ENCODE measurements around the gene NRXN3.

NRXN3 gene

GRCh38 chr14:78848234-78848820 is 678.2 kb downstream of the NRXN3 start:
- no peak for DNase-seq

DNA sequence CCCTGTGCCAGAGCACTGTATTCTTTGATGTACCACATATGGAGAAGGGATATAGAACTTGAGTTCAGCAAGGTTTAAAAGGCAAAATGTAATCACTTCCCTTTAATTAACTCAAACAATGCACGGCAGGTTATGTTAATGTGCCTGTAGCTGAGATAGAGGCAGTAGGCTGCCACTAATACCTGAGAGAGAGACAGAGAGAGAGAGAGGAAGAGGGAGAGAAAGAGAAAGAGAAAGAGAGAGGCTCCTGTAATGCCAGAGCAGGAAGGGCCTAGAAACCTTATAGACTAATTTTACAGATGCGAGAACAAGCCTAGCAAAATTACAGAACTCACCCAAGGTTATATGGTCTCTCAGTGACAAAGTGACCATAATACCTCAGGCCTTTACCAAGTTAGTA is 679.8 kb downstream of the NRXN3 start:
- DNase-seq, result no peak

DNA sequence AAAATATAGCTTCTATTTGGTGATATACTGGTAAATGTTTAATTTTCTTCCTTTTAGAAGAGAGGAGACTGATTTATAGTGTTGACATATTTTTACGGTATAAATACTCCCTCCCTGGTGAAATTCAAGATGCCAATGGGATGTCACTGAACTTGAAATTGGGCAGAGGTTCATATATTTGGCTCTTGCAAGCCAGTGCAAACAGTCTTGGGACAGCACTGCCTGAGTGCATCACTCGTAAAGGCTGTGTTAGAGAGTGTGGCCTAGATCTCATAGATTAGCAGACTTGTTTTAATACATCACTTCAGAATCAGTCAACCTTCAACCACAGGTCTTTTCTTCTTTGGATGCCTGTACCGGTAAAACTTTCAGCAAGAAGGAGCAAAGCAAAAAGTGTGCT is 681.0 kb downstream of the NRXN3 start:
- no peak for DNase-seq

GRCh38 chr14:78852040-78852439 is 681.9 kb downstream of the NRXN3 start:
- no peak for DNase-seq

- DNase-seq, result no peak
These were observed 687.8 kb downstream of the NRXN3 start for GRCh38 chr14:78857974-78858373.

- DNase-seq, result no peak
These were observed 693.0 kb downstream of the NRXN3 start for GRCh38 chr14:78863143-78863542.

GRCh38 chr14:78872837-78873236 is 702.7 kb downstream of the NRXN3 start:
- DNase-seq, result no peak

DNA sequence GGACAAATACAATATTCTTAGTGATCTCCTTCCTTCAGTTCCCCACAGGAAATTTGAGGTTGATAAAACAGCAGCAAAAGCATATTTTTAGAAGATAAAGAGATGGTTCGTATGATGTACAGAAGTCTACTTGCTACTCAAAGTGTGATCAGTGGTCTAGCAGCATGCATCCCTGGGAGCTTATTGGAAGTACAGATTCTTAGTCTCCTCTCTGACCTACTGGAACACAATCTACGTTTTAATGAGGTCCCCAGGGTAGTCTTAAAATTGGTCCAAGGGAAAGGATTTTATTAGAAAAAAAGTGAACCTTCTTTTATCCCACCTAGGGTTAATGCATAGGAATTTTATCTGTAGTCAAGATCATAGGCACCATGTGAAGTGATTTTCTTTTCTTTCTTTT is 703.4 kb downstream of the NRXN3 start:
- DNase-seq, result no peak

- DNase-seq, result no peak
These were observed 704.9 kb downstream of the NRXN3 start for GRCh38 chr14:78875049-78875448.

DNA sequence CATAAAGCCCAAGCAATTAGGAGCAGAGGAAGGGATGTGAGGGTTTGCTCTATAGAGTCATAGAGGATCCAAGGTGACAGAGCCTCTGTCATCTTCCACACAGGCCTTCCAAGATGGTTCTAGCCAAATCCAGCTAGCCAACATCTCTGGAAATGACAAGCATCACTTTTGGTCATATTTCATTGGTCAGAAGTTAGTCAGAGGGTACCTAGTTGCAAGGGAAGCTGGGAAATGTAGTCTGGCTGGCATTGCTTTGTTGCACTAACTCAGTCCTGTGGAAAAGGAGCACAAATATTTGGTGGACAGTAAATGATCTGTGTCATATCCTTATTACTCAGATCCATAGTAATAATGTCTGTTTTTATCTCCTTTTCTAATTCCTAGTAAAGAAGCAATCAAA is 715.7 kb downstream of the NRXN3 start:
- DNase-seq, result no peak

GRCh38 chr14:78897443-78897842 is 727.3 kb downstream of the NRXN3 start:
- DNase-seq, result no peak

DNA sequence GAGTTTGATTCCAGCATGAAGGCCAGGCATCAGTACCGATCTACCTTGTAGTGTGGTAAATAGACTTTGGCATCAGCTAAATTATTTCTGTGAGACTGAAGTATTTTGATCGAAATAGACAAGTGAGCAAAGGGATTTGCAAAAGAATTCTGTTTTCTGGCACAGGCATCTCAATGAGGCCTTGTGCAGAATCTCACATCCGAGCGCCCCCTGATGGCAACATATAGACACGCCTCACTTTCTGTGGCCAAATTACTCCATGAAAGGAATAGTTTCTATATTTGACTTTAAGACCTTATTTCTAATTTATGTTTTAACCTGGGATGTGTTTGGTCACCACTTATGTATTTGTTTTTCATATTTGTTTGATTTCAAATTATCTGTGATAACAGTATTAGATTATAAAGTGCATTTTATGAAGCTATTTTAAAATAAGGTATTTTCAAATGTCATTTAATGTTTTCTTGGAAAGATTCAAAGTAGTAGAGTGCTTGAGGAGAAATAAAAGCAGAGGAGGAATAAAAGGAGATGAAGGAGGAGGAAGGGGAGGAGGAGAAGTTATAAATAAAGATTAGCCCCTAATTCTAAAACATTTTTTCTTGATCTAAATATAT is 731.9 kb downstream of the NRXN3 start:
- DNase-seq, result no peak

- no peak for DNase-seq
These were observed 733.9 kb downstream of the NRXN3 start for GRCh38 chr14:78904094-78904493.

DNA sequence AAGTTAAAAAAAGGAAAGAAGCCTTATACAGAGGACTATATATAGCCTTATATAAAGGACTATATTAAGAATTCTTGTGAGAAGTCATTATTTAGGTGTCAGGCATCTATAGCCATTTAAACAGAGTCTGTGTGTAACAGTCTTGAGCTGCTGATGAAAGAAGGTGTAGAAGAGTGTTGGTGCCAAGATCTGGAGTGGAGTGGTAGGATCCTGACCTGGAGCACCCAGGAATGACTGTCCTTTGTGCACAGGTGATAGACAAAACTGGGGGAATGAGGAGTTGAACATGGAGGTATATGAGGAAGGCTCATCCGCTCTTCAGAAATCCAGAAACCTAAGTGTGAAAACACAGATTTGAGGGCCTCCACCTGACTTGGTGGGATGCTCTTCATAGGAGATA is 747.3 kb downstream of the NRXN3 start:
- no peak for DNase-seq

DNA sequence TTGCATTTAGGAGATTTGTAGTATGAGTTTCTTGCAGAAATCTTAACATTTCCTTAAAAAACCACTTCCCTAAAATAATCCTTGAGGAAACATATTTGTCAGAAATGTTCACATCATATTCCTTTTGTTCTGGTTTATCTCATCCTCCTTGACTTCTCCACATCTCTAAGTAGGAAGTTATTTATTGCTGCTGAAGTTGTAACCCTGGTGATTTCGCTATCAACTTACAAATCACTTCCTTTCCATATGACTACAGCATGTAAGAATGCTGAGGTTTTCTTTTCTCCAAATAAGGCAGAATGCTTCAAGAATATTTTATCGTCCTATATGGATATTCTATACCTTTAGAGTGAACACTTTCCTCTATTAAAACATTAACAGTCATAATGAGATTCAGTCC is 751.7 kb downstream of the NRXN3 start:
- no peak for DNase-seq

GRCh38 chr14:78927261-78927660 is 757.1 kb downstream of the NRXN3 start:
- DNase-seq, result no peak

DNA sequence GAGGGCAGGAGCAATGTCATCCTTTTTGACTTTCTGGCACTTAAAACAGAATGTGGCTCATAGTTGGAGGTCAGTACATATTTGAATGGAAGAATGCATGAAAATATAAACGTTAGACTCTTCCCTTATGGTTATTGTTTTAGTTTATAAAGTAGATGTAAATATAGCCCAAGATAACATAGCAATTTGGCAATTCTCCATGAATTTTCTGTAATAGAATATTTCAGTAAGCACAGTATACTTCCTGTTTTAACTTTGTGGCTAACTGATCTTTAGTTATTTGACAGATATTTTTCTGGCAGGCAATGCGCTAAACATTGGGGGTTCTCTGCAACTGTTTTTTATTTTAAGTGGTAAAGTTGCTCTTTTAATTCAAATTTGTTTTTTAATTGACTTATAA is 763.0 kb downstream of the NRXN3 start:
- DNase-seq, result no peak

DNA sequence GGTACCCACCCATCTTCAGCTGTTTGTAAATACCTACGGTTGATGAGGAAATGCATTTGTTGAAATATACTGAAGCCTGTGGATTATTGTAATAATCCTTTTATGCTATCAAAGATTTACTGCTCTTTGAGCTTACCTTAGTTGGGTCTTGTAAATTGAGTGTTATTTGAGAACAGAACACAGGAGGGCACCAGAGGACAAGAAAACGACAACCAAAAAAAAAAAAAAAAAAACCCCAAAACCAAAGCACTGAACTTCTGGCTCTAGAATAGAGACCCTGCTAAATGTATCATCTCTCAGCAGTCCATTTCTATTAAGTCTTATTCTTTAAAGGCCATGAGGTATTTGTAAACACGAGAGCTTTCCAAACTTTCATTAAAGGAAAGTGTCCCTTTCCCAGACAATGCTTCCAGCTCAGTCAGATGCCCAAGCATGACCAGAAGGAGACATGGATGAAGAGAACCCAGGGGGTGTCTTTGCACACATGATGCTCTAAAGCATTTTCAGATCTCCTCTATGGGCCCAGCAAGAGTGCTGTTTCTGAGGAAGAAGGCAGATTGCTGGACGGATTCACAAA is 763.9 kb downstream of the NRXN3 start:
- no peak for DNase-seq

GRCh38 chr14:78946949-78947348 is 776.8 kb downstream of the NRXN3 start:
- no peak for DNase-seq

GRCh38 chr14:78947681-78948080 is 777.5 kb downstream of the NRXN3 start:
- no peak for DNase-seq

DNA sequence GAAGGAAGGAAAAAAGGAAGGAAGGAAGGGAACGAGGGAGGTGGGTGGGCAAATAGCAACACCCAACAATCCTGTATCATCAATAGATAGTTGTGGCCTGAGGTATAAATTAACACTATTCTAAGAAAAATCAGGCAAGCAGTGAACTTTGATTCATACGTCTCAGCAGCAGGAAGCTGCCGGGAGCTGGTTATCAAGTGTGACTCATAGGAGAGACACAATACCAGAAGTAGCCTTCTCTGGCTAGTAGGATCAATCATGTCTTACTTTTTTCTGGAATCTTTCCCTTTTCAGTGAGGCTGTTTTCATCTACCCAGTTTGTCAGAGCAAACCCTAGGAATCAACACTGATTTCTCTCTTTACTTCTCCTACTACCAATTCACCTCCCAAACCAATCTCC is 780.5 kb downstream of the NRXN3 start:
- no peak for DNase-seq

DNA sequence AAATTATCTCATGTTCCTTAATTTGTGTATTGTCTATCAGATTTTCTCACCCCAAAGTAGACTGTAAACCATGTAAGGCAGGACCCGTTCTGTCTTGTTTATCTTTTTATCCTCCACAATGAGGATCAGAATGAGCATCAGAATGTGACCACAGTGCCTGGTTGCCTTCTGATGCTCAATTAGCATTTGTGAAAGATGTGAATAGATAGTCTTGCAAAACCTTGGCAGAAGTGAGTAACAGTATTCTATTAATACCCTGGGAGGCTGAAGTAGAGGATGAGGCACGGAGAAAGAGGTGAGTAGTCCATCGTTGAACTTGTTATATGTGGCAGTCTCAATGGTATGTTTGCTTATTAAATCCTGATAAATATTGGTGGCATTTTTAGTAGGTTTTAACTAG is 781.4 kb downstream of the NRXN3 start:
- no peak for DNase-seq

DNA sequence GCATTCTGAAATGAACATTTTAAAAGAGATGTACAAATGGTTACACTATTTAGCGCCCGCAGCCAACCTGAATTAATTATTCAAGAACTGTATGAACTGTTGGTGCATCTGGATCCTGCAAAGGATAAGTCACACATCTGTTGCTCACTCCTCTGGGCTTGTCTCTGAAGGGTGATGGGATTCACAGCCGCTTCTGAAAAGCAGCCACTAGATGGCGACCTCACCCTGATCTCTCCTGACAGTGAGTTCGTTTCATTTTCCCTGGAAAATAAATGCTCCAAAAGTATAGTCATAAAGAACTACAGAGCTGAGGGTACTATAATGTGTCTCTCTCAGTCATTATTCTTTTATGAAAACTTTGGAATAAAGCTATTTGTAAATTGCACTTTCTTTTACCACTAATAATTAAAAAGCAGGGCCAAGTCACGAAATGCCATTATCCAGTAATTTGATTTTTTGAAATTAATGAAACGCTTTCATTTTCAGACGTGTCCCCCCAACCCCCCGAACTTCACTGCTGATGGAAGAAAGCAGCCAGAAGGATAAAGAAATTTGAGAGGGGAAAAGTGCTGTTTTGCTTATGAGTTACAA is 789.6 kb downstream of the NRXN3 start:
- DNase-seq, result peak; percentile 34

DNA sequence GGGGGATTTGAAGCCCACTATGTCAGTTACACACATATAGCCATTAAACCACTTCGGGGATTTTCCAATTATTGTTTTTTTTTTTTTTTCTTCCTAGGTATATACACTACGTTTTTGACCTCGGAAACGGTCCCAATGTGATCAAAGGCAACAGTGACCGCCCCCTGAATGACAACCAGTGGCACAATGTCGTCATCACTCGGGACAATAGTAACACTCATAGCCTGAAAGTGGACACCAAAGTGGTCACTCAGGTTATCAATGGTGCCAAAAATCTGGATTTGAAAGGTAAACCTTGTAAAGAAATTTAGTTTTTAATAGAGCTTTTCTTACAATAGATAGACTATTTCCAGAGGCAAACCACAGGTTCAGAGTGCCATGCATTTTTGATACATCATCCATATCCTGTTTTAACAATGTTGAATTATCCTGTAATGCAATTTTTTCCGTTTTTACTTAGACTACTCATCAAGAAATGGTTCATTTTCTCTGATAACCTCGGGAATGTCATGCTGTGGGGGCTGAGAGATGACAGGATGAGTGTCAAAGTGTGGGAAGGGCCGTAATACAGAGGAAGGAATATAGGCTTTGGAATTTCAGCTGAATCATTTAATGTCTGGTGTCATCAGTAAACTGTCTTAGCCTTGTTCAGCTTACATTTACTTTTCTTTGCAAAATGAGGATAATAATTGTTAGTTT is 797.1 kb downstream of the NRXN3 start:
- no peak for DNase-seq

Measured in T1000 (cell line).